HEK293T (cell line): ENCODE results near the gene GAB2.

Experiments
- FOXA1 ChIP-seq: fragments of 450-650 bp; IDR thresholded peaks from 2 replicates; pipeline ENCODE4 v1.6.1; 2016; ENCODE audit warnings: mild to moderate bottlenecking
- L3MBTL2 ChIP-seq: fragments of 450-650 bp; conservative IDR thresholded peaks from 2 replicates; pipeline ENCODE4 v1.6.1; 2016; ENCODE audit warnings: mild to moderate bottlenecking
- SP1 ChIP-seq: fragments of 450-650 bp; IDR thresholded peaks from 2 replicates; pipeline ENCODE4 v1.6.1; 2017
- SUZ12 ChIP-seq: fragments of 450-650 bp; IDR thresholded peaks from 2 replicates; pipeline ENCODE4 v1.6.1; 2016; ENCODE audit warnings: mild to moderate bottlenecking

DNA sequence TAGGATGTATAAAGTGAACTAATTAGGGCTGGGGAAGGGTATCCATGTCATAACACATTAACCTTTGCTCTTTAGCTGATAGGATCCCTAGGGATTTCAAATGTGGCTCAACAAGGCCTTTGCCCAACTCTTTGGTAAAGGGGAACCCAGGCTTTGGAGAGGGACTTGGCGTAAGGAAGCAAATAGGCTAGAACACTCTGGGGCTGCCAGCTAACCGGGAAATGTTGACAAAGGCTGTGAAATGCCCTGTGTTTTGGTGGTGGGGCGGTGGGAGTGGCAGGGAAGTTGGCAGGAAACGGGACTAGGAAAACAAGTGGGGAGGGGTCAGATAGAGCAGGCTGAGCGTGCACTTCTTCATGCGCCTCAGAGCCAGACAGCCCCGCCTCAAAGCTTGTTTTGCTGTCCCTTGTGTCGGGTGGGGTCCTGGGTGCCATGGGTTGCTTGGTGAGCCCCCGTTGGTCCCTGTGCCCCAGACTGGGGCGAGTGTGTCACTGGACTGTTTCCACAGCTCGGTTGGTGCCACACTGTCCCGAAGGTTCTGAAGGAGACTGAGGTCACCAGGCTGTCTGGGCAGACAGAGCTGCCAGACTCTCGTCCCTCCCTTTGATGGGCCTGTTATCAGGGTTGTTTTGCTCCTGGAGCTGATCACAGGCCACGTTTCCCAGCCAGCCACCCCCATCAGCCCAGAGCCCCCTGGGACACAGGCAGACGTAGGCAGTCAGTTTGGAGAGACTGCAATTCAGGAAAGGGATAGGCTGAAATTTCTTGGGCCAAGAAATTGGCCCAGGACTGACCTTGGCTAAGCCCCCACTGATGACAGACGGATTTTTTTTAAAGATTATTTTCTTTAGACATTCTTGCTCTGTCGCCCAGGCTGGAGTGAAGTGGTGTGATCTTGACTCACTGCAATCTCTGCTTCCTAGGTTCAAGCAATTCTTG is 248.8 kb downstream of the GAB2 start:
- TF ChIP-seq L3MBTL2 = no peak
- no peak for TF ChIP-seq FOXA1
- TF ChIP-seq SP1 = no peak
- TF ChIP-seq SUZ12 = no peak
